K562 (cell line): ENCODE measurements around the gene JSRP1. TPM values are rescaled to one million over a fixed set of nuclear protein-coding genes. Genes with fewer than 3 reads are reported as not detected.
A peak's percentile ranks its signal among the peaks of the same experiment; 100 is the strongest.

Experiments
- ATAC-seq: fragments of 200-7000 bp; cut with Tn5 transposase; 3 replicates; pipeline ENCODE4 v1.9.1; 2020; ENCODE audit warnings: moderate library complexity
- BruUV-seq: library from RNA; stranded (reverse); fragments of 400-500 nt; replicated peaks from 2 replicates; lab custom pipeline; 2021; lab: Mats Ljungman, UMichigan
- CTCF ChIA-PET: fragments of 300-600 bp; formaldehyde crosslinking; extraction: SDS; loops from one replicate; lab custom pipeline; 2021; ENCODE audit warnings: low intra/inter-chr PET ratio; lab: Yijun Ruan, JAX
- POLR2A ChIA-PET: fragments of 300-600, 350-650 bp; sonication (Branson Sonifier 250); formaldehyde crosslinking; extraction: SDS; loops from one replicate; lab custom pipeline; 2021; ENCODE audit warnings: antibody characterized with exemption, inconsistent platforms; lab: Yijun Ruan, JAX
- DNase-seq, 4 experiments: peaks; one replicate each; pipeline versions ENCODE4 v3.0.0 to v3.0.0-alpha.2; 2011 to 2018; ENCODE audit warnings: low spot score in 3 of 4, mixed read lengths in 3 of 4; ENCODE audit errors: extremely low read depth in 1 of 4
- FAIRE-seq: peaks from 2 replicates; lab custom pipeline; 2011; peaks lifted over from hg19 to GRCh38; lab: Jason Lieb, UNC
- H2AFZ ChIP-seq: 2 replicates; pipeline ENCODE4 v1.6.0; 2011; ENCODE audit warnings: low read depth, low read length, control low read depth, inconsistent platforms
- H3K27ac ChIP-seq: fragments of 200-600 bp; 3 replicates; pipeline ENCODE4 v1.8.0; 2011; ENCODE audit warnings: low read depth, mild to moderate bottlenecking, control low read depth, inconsistent platforms, low read length, moderate library complexity, mixed read lengths; ENCODE audit errors: extremely low read depth
- H3K27me3 ChIP-seq, 2 experiments: fragments of 300-600 bp in 1 of 2; 2 replicates in 1 of 2; 3 replicates in 1 of 2; pipeline versions ENCODE4 v1.6.0 to v1.8.0; 2011; ENCODE audit warnings: inconsistent platforms in 2 of 2, low read length in 2 of 2, mild to moderate bottlenecking in 1 of 2, mixed read lengths in 1 of 2, moderate library complexity in 1 of 2; ENCODE audit not compliant: control insufficient read depth in 2 of 2, insufficient read depth in 2 of 2
- H3K36me3 ChIP-seq: fragments of 300-600 bp; 3 replicates; pipeline ENCODE4 v1.8.0; 2011; ENCODE audit warnings: mild to moderate bottlenecking, low read length, inconsistent platforms; ENCODE audit not compliant: control insufficient read depth, insufficient read depth
- H3K4me1 ChIP-seq, 2 experiments: fragments of 200-600 bp in 1 of 2; replicated peaks in 1 of 2; 2 replicates in 1 of 2; 3 replicates in 1 of 2; pipeline versions ENCODE4 v1.5.1 to v1.8.0; 2011; ENCODE audit warnings: inconsistent platforms in 2 of 2, low read length in 2 of 2, mild to moderate bottlenecking in 1 of 2, mixed read lengths in 1 of 2, moderate library complexity in 1 of 2; ENCODE audit not compliant: control insufficient read depth in 2 of 2, insufficient read depth in 2 of 2
- H3K4me2 ChIP-seq: 2 replicates; pipeline ENCODE4 v1.6.1; 2011; ENCODE audit warnings: low read length, control low read depth, inconsistent platforms, mixed read lengths; ENCODE audit not compliant: insufficient read depth
- H3K4me3 ChIP-seq: fragments of 200-600 bp; sonication (generic), shearing (Covaris generic); 2 replicates; pipeline ENCODE4 v1.5.1; 2016; ENCODE audit warnings: control low read depth, inconsistent platforms
- H3K79me2 ChIP-seq: fragments of 200-600 bp; 3 replicates; pipeline ENCODE4 v1.8.0; 2011; ENCODE audit warnings: low read length, inconsistent platforms; ENCODE audit not compliant: control insufficient read depth, insufficient read depth
- H3K9ac ChIP-seq, 2 experiments: 2 replicates each; pipeline versions ENCODE4 v1.6.0 to v1.6.1; 2011; ENCODE audit warnings: low read depth in 2 of 2, low read length in 2 of 2, control low read depth in 1 of 2, inconsistent platforms in 1 of 2, mild to moderate bottlenecking in 1 of 2, mixed read lengths in 1 of 2; ENCODE audit not compliant: insufficient read depth in 1 of 2
- H3K9me1 ChIP-seq: one replicate; pipeline ENCODE4 v1.6.0; 2011; ENCODE audit warnings: inconsistent platforms, mild to moderate bottlenecking, low read length, moderate library complexity; ENCODE audit not compliant: control insufficient read depth, insufficient read depth
- H3K9me3 ChIP-seq: replicated peaks from 2 replicates; pipeline ENCODE4 v1.5.1; 2011; ENCODE audit warnings: low read depth, low read length, inconsistent platforms; ENCODE audit not compliant: control insufficient read depth, insufficient read depth
- H4K20me1 ChIP-seq: replicated peaks from 2 replicates; pipeline ENCODE4 v1.6.1; 2011; ENCODE audit warnings: low read length, inconsistent platforms, mixed read lengths; ENCODE audit not compliant: control insufficient read depth, insufficient read depth
- CBX1 ChIP-seq: sonication (generic); IDR thresholded peaks from 2 replicates; pipeline ENCODE4 v1.6.1; 2016; ENCODE audit warnings: antibody characterized with exemption, low read depth, mild to moderate bottlenecking
- HDAC1 ChIP-seq, 2 experiments: fragments of 450-650 bp; IDR thresholded peaks; 2 replicates each; pipeline ENCODE4 v1.6.1; 2016 to 2017; ENCODE audit warnings: inconsistent platforms in 1 of 2, mild to moderate bottlenecking in 1 of 2, moderate library complexity in 1 of 2
- HDAC2 ChIP-seq: fragments of 450-650 bp; IDR thresholded peaks from 2 replicates; pipeline ENCODE4 v1.6.1; 2016; ENCODE audit warnings: mild to moderate bottlenecking
- HNRNPH1 ChIP-seq: fragments of 200-400 bp; formaldehyde crosslinking; optimal IDR thresholded peaks from 2 replicates; pipeline ENCODE3; 2017; ENCODE audit warnings: low read depth, mild to moderate bottlenecking, low read length, moderate library complexity
- JUNB ChIP-seq: fragments of 450-650 bp; formaldehyde crosslinking; conservative IDR thresholded peaks from 2 replicates; pipeline ENCODE4 v1.4.0; 2020; ENCODE audit warnings: mild to moderate bottlenecking
- POLR2G ChIP-seq: fragments of 200-400 bp; formaldehyde crosslinking; IDR thresholded peaks from 2 replicates; pipeline ENCODE4 v1.6.1; 2017; ENCODE audit warnings: low read depth, mild to moderate bottlenecking, antibody characterized with exemption, low read length, moderate library complexity
- ZBED1 ChIP-seq: IDR thresholded peaks from 2 replicates; pipeline ENCODE4 v1.6.1; 2014
- ZBTB7A ChIP-seq: IDR thresholded peaks from 2 replicates; pipeline ENCODE4 v1.6.1; 2011; ENCODE audit warnings: low read depth, mild to moderate bottlenecking, low read length, moderate library complexity, borderline replicate concordance; ENCODE audit not compliant: control insufficient read depth
- ZFP36 ChIP-seq: fragments of 150-350 bp; IDR thresholded peaks from 2 replicates; pipeline ENCODE4 v1.6.1; 2018; ENCODE audit warnings: low read length, low read depth; ENCODE audit not compliant: partially characterized antibody
- WGBS: fragments of 100-300 bp; shearing (Covaris generic); methylation state at CpG from one replicate; pipeline ENCODE4 v1.1.6; 2016; ENCODE audit warnings: low coverage, mixed read lengths; ENCODE audit not compliant: insufficient coverage; ENCODE audit errors: missing lambda C conversion rate; 5-methylcytosine and 5-hydroxymethylcytosine counted together
- in situ Hi-C: fragments of 300-500 bp; cut with MboI; formaldehyde crosslinking; loops from 4 replicates; pipeline ENCODE4 v1.15.0; 2018; ENCODE audit warnings: inconsistent platforms, mixed read lengths
- intact Hi-C: fragments of 100-400 bp; cut with micrococcal nuclease; formaldehyde crosslinking; loops from 2 replicates; pipeline ENCODE4 v1.14.2; 2022
- polyA plus RNA-seq, 8 experiments: library from polyadenylated mRNA; depleted of rRNA in 4 of 8; stranded (reverse) in 5 of 8; unstranded in 3 of 8; fragments of >200 nt; fragmentation: Nextera tagmentation in 2 of 8; fragmentation: Illumina TruSeq in 1 of 8; extraction: Ambion mirVana in 2 of 8; extraction: Trizol in 1 of 8; gene quantifications; 2 replicates each; pipeline versions ENCODE4 v1.2.1 to v1.2.3, GENCODE V29; 2011 to 2014; ENCODE audit warnings: inconsistent platforms in 1 of 8, missing spikeins in 1 of 8
- total RNA-seq, 7 experiments: library from RNA; depleted of rRNA in 6 of 7; stranded (reverse); fragments of >200 nt in 6 of 7; fragmentation: Illumina TruSeq in 2 of 7; extraction: Trizol in 2 of 7; gene quantifications; 2 replicates each; pipeline versions ENCODE4 v1.2.1 to v1.2.3, GENCODE V29; 2011 to 2021; ENCODE audit warnings: low replicate concordance in 1 of 7
- TF ChIP-seq, protein P1 (sequence below): fragments of 450-650 bp; IDR thresholded peaks from 2 replicates; pipeline ENCODE4 v1.6.1; 2017; ENCODE audit warnings: antibody characterized with exemption, mild to moderate bottlenecking
- TF ChIP-seq, protein P2 (sequence below): fragments of 250-450 bp; sonication (Bioruptor Pico); IDR thresholded peaks from 2 replicates; pipeline ENCODE4 v1.9.0; 2021; ENCODE audit warnings: mild to moderate bottlenecking

The JSRP1 gene
- total and polyA plus RNA-seq, 9 of the 15 experiments (the other 6 are each of a cell fraction or from before 2014, with no cell fraction given): 0.08 to 1.2 (median 0.51) TPM; not detected in 4

DNA sequence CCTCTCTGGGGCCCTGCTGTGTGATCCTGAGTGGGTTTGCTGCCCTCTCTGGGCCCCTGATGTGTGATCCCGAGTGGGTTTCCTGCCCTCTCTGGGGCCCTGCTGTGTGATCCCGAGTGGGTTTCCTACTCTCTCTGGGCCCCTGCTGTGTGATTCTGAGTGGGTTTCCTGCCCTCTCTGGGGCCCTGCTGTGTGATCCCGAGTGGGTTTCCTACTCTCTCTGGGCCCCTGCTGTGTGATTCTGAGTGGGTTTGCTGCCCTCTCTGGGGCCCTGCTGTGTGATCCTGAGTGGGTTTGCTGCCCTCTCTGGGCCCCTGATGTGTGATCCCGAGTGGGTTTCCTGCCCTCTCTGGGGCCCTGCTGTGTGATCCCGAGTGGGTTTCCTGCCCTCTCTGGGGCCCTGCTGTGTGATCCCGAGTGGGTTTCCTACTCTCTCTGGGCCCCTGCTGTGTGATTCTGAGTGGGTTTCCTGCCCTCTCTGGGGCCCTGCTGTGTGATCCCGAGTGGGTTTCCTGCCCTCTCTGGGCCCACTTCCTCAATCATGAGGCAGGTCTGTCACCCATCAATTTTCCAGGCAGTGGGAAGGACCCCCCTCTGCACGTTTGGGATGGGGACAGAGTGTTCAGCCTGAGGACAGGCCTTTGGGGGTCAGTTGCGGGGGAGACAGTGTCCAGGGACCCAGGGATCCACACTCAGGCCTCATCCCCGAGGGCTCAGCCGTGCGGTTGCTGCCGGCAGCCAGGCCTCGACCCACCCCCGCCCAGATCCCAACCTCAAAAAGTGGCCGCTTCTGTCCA, 25.2 kb upstream of the JSRP1 start (continued):
- TF ChIP-seq HDAC2 (0 out of 2 replicates have a peak, but pooled peaks have one; percentile 58), CBX1 (0 out of 2 replicates have a peak, but pooled peaks have one; percentile 19)

DNA sequence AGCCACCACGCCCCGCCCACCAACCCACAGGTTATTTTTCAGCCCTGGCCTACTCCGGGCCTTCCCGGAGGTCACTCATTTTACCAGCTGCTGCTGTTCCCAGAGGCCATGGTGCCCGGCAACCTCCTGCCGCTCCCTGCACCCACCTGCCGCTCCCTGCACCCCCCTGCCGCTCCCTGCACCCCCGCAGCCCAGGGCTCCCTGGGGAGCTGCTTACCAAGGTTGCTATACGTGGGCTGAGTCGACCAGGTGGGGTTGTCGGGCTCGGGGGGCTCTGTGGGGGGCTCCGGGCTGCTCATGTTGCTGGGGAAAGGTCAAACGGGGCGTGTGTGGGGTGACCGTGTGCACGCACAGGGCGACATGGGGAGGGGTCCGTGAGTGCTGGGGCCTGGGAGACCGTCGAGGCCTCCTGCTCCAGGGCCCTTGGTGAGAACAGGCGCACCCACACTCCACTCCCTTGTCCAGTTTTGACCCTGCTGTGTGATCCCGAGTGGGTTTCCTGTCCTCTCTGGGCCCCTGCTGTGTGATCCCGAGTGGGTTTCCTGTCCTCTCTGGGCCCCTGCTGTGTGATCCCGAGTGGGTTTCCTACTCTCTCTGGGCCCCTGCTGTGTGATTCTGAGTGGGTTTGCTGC, 24.5 kb upstream of the JSRP1 start:
- ChIA-PET POLR2A (interaction anchor here (0.6 to 1.4 kb wide), 4 partner anchors 8 to 314 kb away, joined by 3 to 8 read pairs (median 3); no protein-coding TSS in a partner anchor), CTCF (no interaction called here)
- H3K9me3 ChIP-seq: no peaks in the 10 kb centered on the region
- WGBS: 71% methylated on average over 16 of the region's 26 CpGs
- peaks cover 0 to 37% of the 10 kb centered on the region in 2 experiments; a peak in 3 of 5 replicates for H3K4me1 ChIP-seq
- BruUV-seq: no TSS peak
- no peak for DNase-seq
- no peaks in the 10 kb centered on the region for H3K79me2 ChIP-seq
- TF ChIP-seq ZBED1 (no peak), HDAC1 (IDR thresholded peaks at IDR 0.05) (no peak), POLR2G (peak; percentile 55), ZBTB7A (peak; percentile 53; the same call in 1 of the 2 replicates), JUNB (CRISPR knock-in tag) (no peak), ZFP36 (peak; percentile 29), HNRNPH1 (no peak)
- TF ChIP-seq, protein P1, sequence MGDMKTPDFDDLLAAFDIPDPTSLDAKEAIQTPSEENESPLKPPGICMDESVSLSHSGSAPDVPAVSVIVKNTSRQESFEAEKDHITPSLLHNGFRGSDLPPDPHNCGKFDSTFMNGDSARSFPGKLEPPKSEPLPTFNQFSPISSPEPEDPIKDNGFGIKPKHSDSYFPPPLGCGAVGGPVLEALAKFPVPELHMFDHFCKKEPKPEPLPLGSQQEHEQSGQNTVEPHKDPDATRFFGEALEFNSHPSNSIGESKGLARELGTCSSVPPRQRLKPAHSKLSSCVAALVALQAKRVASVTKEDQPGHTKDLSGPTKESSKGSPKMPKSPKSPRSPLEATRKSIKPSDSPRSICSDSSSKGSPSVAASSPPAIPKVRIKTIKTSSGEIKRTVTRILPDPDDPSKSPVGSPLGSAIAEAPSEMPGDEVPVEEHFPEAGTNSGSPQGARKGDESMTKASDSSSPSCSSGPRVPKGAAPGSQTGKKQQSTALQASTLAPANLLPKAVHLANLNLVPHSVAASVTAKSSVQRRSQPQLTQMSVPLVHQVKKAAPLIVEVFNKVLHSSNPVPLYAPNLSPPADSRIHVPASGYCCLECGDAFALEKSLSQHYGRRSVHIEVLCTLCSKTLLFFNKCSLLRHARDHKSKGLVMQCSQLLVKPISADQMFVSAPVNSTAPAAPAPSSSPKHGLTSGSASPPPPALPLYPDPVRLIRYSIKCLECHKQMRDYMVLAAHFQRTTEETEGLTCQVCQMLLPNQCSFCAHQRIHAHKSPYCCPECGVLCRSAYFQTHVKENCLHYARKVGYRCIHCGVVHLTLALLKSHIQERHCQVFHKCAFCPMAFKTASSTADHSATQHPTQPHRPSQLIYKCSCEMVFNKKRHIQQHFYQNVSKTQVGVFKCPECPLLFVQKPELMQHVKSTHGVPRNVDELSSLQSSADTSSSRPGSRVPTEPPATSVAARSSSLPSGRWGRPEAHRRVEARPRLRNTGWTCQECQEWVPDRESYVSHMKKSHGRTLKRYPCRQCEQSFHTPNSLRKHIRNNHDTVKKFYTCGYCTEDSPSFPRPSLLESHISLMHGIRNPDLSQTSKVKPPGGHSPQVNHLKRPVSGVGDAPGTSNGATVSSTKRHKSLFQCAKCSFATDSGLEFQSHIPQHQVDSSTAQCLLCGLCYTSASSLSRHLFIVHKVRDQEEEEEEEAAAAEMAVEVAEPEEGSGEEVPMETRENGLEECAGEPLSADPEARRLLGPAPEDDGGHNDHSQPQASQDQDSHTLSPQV: no peak
- TF ChIP-seq, protein P2, sequence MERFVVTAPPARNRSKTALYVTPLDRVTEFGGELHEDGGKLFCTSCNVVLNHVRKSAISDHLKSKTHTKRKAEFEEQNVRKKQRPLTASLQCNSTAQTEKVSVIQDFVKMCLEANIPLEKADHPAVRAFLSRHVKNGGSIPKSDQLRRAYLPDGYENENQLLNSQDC (CRISPR knock-in tag): no peak
- no peaks in the 10 kb centered on the region for H3K36me3 ChIP-seq
- no peak overlapping the region for H2AFZ ChIP-seq
- in situ Hi-C loops (loop anchor here (5.0 kb wide), 1 partner anchor 107 kb away; no protein-coding TSS in a partner anchor), intact Hi-C loops (no loop called here)
- no peak for ATAC-seq
- H3K4me2 ChIP-seq: no peak overlapping the region
- H3K27ac ChIP-seq: no peak overlapping the region
- no peaks in the 10 kb centered on the region for H3K27me3 ChIP-seq
- H4K20me1 ChIP-seq: no peaks in the 10 kb centered on the region
- H3K4me3 ChIP-seq: no peak overlapping the region
- no peak overlapping the region; a peak in 2 of 4 replicates for H3K9ac ChIP-seq
- FAIRE-seq: no peak
- no peaks in the 10 kb centered on the region for H3K9me1 ChIP-seq
